ENCODE data around the gene ZNF770.
A peak's percentile ranks its signal among the peaks of the same experiment; 100 is the strongest.

Gene ZNF770

DNA sequence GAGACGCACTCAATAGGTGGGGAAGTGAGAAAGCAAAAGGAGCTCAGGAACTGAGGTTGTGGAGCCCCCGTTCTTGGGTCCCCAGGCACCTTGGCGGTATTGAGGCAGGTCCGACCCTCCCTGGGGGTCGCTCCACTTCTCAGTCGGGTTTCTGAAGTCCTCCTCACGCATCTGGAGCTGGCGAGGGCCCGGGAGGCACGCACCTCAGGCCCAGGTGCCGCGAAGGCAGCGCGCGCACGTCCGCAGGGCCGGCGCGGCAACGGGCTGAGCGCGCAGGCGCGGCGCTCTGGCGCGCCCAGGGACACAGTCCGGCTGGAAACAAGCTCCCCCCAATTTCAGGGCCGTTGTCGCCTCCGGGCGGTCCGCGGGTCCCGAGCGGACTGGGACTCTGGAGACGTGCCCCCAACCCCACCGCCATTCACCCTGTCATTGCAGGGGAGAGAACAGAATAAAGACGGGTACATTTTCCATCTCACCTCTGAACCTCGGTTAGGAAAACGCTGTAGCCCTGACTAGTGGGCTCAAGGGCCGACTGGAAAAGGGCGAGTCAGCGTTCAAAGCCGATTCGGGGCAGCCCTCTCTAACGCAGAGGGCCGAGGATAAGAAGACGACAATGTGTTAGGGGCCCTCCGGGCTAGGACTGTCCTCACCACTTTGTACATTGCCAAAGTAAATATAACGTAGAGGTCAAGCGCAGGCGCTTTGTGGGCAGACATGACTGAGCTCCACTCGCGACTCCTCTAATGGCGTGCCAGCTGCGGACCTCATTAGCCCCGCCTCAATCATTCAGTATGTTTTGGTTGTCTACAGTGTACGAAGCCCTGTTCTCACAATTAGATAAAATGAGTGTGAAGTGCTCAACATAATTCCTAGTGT lies at the start of gene ZNF770:
ZNF770 (minus strand) TSS at position 261 of the 876 bp plus-strand sequence. CDS start 4,853 bp downstream, outside the sequence.
- DNase-seq = peak; percentile 82
- Mint-ChIP-seq H3K27me3 (ENCODE audit: low read depth, poor library complexity) (peaks cover 20% of the 10 kb centered on the region), H3K4me1 (peaks cover 37% of the 10 kb centered on the region), H3K4me3 (peak within 1 kb of the TSS; percentile 98), H3K27ac (peak within 1 kb of the TSS; percentile 98), H3K9me3 (no peaks in the 10 kb centered on the region), H3K36me3 (ENCODE audit: low read depth) (peaks cover 5% of the 10 kb centered on the region)
- TF ChIP-seq, protein P1, sequence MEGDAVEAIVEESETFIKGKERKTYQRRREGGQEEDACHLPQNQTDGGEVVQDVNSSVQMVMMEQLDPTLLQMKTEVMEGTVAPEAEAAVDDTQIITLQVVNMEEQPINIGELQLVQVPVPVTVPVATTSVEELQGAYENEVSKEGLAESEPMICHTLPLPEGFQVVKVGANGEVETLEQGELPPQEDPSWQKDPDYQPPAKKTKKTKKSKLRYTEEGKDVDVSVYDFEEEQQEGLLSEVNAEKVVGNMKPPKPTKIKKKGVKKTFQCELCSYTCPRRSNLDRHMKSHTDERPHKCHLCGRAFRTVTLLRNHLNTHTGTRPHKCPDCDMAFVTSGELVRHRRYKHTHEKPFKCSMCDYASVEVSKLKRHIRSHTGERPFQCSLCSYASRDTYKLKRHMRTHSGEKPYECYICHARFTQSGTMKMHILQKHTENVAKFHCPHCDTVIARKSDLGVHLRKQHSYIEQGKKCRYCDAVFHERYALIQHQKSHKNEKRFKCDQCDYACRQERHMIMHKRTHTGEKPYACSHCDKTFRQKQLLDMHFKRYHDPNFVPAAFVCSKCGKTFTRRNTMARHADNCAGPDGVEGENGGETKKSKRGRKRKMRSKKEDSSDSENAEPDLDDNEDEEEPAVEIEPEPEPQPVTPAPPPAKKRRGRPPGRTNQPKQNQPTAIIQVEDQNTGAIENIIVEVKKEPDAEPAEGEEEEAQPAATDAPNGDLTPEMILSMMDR (IDR thresholded peaks at IDR 0.05) = no peak

DNA sequence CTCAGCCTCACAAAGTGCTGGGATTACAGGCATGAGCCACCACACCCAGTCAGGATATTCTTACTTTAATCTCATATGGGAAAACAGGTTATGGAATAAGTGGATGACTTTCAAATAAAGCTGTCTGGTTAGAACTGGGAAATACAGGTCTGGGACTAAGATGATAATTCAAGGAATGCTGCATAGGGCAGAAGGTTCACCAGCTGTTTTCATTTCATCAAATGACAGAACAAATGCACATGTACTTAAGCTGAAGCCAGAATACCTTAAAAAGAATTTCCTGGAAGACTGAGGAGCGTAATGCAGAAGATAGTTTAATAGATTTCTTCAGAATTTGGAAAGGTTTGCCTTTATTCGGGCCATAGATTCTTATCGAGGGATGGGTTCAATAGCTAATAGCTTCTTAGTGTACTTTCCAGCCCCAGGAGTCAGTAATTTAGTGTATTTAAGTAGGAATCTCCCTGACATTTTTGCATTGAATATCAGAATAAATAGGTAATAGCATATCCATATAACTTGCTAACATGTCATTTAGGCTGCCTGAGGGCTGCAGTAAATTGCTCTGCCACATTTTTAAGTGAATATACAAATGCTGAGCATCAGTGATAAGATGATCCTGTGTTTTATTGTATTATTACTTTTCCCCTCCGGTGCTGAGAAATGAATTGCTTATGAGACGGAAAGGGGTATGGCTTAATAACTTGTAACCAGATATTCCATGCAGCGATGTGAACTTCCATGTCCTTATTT lies 40.3 kb upstream of the ZNF770 start:
- Mint-ChIP-seq H3K36me3 (ENCODE audit: low read depth) (no peaks in the 10 kb centered on the region), H3K9me3 (no peaks in the 10 kb centered on the region), H3K27ac (no peak overlapping the region), H3K27me3 (ENCODE audit: low read depth, poor library complexity) (peaks cover 4% of the 10 kb centered on the region), H3K4me1 (no peaks in the 10 kb centered on the region), H3K4me3 (no peak overlapping the region)
- TF ChIP-seq, protein P1 (IDR thresholded peaks at IDR 0.05) = no peak
- DNase-seq = no peak

DNA sequence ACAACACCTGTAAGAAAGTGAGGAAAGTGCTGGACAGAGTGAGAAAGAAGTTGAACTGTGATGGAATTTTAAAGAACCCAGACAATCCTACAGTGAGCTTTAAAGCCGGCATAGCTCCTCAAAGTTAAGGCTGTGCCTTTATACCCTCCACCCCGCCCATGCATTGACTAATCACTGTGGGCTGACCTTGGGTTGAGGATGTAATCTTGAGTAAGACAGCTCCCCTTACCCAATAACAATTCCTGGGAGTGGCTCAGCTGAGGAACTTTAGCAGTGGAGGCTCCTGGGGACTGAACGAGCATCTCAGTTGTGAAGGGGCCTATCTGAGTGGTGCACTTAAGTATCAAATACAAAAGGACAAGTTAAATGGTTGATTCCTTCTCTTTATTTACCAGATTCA lies 35.7 kb upstream of the ZNF770 start:
- H3K27ac Mint-ChIP-seq = no peak overlapping the region
- peaks cover 4% of the 10 kb centered on the region for H3K36me3 Mint-ChIP-seq (ENCODE audit: low read depth)
- DNase-seq = no peak

GRCh38 chr15:35020974-35021373 lies 32.9 kb upstream of the ZNF770 start:
- TF ChIP-seq, protein P1 (IDR thresholded peaks at IDR 0.05) = no peak
- DNase-seq = no peak
- H3K27ac Mint-ChIP-seq = no peak overlapping the region
- H3K9me3 Mint-ChIP-seq = peaks cover 4% of the 10 kb centered on the region
- H3K4me3 Mint-ChIP-seq = no peak overlapping the region
- peaks cover 14% of the 10 kb centered on the region for H3K4me1 Mint-ChIP-seq
- peaks cover 4% of the 10 kb centered on the region for H3K36me3 Mint-ChIP-seq (ENCODE audit: low read depth)
- peaks cover 25% of the 10 kb centered on the region for H3K27me3 Mint-ChIP-seq (ENCODE audit: low read depth, poor library complexity)

More for the DNA sequence above, 35.7 kb upstream of the ZNF770 start:
- H3K4me3 Mint-ChIP-seq = no peak overlapping the region
- peaks cover 25% of the 10 kb centered on the region for H3K27me3 Mint-ChIP-seq (ENCODE audit: low read depth, poor library complexity)
- H3K9me3 Mint-ChIP-seq = peaks cover 4% of the 10 kb centered on the region
- TF ChIP-seq, protein P1 (IDR thresholded peaks at IDR 0.05) = no peak
- H3K4me1 Mint-ChIP-seq = peaks cover 14% of the 10 kb centered on the region

DNA sequence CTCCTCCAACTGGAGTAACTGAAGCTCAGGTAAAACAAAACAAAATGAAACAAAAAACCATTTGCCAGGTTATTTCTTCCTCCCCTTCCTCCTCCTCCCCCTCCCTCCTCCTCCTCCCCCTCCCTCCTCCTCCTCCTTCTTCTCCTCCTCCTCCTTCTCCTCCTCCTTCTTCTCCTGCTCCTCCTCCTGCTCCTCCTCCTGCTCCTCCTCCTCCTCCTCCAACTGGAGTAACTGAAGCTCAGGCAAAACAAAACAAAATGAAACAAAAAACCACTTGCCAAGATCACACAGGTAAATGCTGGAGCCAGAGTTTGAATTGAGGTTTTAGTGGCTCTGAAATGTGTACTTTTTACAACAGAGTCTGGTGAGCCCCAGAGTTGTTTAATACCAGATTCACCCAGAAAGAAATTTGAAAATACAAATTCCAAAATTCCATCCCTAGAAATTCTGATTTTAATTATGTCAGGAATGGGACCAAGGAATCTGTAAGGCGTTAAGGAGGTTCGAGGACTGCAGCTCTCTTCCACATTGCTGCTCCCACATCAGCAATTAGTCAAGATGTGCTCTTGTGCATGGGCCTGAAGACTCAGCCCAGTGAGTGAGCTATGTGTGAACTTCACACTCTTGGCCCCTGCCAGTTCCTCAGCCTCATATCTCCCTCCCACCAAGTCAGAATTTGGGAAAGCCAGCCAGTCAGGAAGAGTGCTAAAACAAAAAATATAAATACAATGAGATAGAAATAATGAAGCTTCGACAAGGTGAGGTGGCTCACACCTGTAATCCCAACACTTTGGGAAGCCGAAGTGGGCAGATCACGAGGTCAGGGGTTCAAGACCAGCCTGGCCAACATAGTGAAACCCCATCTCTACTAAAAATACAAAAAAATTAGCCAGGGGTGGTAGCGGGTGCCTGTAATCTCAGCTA lies 31.6 kb upstream of the ZNF770 start:
- Mint-ChIP-seq H3K9me3 (peaks cover 4% of the 10 kb centered on the region), H3K36me3 (ENCODE audit: low read depth) (peaks cover 4% of the 10 kb centered on the region), H3K27me3 (ENCODE audit: low read depth, poor library complexity) (peaks cover 31% of the 10 kb centered on the region), H3K4me1 (peaks cover 14% of the 10 kb centered on the region), H3K27ac (no peak overlapping the region), H3K4me3 (no peak overlapping the region)
- peak; percentile 6 for DNase-seq
- TF ChIP-seq, protein P1 (IDR thresholded peaks at IDR 0.05) = no peak
